ENCODE results near the gene NT5DC3. TPM values are rescaled to one million over a fixed set of nuclear protein-coding genes. Genes with fewer than 3 reads are reported as not detected.

The NT5DC3 gene
- total RNA-seq, 1 donor from 2014 or later: 4.7 TPM

DNA sequence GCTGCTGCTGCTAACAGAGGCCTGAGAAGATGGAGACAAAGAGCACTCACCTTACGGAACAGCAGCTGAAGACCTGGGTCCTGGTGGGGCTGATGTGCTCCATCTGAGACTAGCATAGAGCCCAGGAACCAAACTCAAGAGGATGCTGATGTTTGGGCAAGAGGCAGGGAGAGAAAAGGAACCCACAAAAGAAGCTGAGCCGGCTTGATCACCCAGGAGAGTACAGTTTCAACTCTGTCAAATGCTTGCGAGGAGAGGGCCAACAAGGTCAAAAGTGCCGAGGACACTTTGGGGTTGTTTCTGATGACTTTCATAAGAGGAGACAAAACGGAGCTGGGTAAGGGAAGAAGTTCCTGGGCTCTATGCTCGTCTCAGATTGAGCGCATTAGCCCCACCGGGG, 17.3 kb upstream of the NT5DC3 start:
- intact Hi-C loops (cut with DNase I): no loop called here

DNA sequence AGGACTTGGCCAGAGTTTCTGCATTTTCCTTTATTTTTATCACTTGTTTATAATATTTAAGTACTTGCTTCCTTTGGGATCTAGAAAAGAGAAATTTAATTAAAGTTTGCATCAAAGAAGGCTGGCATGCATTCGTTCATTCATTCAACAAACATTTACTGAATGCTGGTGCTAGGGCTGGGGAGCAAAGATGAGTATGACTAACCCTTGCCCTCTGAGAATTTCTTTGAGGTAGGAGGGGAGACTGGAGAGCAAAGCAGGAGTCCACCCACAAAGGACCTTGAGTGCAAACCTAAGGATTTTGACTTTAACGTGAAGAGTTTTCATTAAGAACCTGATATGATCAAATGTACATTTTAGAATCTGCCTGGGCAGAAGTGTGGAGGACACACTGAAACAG, 16.1 kb upstream of the NT5DC3 start:
- no peak for DNase-seq (ENCODE audit: low spot score)
- intact Hi-C loops (cut with DNase I): no loop called here

More for the DNA sequence above, 17.3 kb upstream of the NT5DC3 start:
- no peak for DNase-seq (ENCODE audit: low spot score)

DNA sequence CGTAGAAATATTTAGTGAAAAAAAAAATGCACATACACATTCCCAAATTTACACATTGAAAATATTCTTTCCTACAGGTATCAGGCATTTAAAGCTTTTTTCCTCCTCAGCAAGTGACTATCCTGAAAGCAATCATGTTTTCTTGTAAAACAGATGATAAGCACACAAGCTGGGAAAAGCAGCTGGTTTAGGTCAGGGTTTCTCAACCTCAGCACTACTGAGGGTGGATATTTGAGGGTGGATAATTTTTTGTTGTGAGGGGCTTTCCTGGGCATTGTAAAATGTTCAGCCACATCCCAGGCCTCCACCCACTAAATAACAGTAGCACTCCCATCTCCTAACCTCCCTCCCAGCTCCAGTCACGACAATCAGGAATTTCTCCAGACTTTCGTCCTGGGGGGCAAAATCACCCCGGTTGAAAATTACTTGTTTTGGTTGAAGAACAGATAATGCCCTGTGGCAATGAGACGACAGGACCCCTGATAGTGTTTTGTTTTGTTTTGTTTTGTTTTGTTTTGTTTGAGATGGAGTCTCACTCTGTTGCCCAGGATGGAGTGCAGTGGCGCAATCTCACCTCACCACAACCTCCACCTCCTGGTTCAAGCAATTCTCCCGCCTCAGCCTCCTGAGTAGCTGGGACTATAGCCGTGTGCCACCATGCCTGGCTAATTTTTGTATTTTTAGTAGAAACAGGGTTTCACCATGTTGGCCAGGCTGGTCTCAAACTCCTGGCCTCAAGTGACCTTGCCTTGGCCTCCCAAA, 15.0 kb upstream of the NT5DC3 start:
- no peak for DNase-seq (ENCODE audit: low spot score)
- intact Hi-C loops (cut with DNase I): no loop called here

DNA sequence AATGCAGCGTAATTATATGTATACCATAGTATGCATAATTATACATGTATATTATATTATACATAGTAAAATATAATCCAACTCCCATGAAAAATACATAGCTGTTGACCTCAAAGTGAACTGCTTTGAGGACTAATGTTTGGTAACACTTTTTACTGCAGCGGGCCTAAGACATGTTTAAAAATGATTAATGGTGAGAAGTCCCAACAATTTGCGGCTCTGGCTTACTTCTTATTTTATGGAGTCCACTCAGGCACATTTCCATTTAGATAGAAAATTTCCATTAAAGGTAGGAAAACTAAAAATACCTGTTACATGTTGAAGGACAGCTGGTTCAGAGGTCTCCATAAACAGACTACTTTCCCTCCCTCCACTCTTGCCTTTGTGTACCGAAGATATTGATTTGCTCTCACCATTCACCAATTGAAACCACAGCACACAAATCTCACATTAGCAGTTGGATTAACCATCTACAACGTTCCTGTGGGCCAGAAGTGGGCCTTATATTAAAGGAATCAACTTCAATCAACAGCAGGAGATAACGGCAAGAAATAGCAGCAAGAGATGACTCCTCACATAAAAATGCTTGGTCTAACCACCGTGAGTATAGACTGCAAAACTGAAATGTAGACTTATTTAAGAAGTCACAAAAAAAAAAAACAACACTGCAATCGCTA, 14.1 kb upstream of the NT5DC3 start:
- no peak for DNase-seq (ENCODE audit: low spot score)
- intact Hi-C loops (cut with DNase I): no loop called here

DNA sequence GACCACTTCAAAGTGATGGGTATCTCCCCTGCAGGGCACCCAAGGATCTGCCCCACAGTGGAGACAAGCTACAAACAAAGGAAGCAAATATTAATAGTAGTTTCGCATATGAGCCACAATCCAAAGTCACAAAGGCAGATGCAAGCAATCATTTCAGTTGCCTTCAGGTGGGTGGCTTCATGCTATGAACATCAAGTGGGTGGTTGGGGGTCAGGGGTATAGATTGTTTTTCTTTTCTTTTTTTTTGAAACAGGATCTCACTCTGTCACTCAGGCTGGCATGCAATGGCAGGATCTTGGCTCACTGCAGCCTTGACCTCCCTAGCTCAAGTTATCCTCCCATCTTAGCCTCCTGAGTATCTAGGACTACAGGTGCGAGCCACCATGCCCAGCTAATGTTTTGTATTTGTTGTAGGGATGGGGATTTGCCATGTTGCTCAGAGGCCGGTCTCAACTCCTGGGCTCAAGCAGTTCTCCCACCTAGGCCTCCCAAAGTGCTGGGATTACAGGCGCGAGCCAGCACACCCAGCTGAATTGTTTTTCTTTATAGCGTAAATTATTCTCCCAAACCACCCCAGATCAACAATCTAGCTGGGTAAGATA, 13.4 kb upstream of the NT5DC3 start:
- no peak for DNase-seq (ENCODE audit: low spot score)
- intact Hi-C loops (cut with DNase I): no loop called here

DNA sequence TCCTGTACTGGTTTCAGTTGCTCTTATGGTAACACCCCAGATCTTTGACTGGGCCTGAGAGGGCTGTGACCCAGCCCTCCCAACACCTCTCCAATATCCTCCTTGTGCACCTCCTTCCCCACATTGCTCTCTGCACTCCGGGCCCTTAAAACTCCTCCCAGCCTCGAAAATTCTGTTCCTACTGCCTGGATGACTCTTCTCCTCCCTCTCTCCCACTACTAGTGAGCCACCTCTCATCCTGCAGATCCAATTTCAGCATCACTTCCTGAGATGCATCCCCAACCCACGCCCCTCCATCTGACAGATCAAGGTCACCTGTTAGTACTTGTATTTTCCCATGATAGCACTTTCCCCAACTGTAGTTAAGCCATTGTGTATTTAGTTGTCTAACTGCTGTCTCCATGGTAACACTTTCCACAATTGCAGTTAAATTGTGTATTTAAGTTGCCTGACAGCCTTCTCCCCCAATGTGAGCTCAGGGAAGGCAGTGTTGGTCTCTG, 11.5 kb upstream of the NT5DC3 start:
- no peak for DNase-seq (ENCODE audit: low spot score)
- intact Hi-C loops (cut with DNase I): no loop called here

DNA sequence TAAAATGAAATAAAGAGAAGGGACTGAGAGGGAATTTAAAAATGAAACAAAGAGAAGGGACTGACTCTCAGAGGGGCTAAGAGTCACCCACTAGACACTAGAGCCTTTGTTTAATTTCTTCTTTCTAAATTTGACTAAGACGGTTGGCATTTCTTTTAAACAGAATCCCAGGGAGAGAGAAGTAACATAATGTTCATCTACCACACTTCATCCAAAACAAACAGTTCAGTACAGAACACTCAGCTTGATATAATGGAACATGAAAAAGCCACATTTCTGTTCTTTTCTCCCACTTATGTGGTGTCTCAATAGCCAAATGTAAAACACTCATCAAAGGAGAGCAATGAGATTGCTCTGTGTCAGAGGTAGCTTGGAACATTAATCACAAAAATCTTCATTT, 10.1 kb upstream of the NT5DC3 start:
- DNase-seq (ENCODE audit: low spot score): no peak
- intact Hi-C loops (cut with DNase I): no loop called here

DNA sequence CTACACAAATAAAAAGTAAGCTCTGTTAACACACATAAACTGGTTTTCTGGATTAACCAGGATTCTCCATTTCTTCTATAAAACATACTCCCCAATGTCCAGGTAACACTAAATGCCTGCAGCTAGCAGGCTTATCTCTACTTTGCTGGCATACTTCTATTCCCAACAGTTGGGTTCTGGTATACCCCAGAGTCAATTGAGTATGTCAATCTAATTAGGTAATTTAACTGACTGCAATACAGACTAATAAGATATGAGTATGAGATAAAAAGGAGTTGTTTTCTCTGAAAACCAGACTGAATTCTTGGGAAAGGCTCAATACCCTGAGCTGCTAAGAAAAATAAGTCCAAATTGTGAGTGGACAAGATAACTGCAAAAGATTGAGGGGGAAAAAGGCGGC, 9.4 kb upstream of the NT5DC3 start:
- intact Hi-C loops (cut with DNase I): no loop called here
- no peak for DNase-seq (ENCODE audit: low spot score)

DNA sequence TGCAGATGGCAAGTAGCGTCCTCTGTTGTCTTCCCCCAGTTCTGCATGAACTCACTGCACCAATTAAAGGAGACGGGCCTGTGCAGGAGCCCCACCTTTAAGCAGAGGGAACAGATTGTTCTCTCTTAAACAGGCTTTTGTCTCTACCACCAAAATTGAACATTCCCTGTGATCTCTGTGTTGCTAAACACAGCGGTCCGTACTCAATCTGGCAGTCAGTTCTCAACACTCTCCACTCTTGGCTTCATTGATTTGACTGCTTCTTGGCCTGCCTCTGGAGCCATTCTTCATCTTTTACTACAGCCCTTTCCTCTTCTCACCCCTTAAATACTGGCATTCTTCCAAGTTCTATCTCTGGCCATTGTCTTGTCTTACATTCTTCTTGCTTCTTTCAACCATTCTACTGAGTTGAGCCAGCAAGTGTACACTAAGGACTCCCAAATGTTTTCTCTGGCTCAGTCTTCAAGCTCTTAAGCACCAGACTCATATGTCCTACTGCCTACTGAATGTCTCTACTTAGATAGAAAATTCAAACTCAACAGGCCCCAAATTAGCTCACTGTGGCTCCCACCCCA, 8.0 kb upstream of the NT5DC3 start:
- no peak for DNase-seq (ENCODE audit: low spot score)
- intact Hi-C loops (cut with DNase I): no loop called here

DNA sequence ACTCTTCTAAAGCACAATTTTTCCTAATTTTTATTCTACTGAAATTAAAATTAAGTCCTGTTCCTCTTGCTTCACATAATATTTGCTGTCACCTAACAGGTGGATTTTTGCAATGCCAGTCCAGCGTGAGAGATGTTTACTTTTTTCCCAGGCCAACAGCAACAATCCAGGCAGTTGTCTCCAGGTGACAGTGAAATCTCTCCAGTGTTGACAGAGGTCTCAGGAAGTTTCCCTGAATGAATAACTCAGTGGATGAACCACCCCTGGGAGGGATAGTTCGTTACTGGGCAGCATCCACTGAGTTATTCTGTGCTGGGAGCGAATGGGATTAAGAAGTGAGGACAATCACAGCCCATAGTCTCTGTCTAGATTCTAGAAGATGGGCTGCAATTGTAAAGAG, 7.1 kb upstream of the NT5DC3 start:
- intact Hi-C loops (cut with DNase I): no loop called here
- DNase-seq (ENCODE audit: low spot score): no peak

DNA sequence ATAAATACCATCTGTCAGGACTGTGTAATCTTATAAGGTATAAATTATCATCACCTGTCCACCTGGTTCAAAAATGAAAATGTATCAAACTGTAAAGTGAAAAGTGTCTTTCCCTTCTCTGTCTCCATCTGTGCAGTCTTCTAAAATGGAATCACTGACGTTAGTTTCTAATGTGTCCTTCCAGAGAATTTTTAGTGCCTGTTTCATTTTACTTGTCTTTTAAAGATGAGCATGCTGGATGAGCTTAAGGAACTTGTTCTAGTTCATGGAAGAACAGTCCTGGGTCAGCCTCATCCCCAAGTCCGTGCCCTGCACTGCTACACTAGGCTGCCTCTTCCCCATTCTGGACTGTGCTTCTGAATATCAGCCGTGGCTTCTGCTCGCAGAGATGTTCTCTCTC, 5.4 kb upstream of the NT5DC3 start:
- intact Hi-C loops (cut with DNase I): no loop called here

DNA sequence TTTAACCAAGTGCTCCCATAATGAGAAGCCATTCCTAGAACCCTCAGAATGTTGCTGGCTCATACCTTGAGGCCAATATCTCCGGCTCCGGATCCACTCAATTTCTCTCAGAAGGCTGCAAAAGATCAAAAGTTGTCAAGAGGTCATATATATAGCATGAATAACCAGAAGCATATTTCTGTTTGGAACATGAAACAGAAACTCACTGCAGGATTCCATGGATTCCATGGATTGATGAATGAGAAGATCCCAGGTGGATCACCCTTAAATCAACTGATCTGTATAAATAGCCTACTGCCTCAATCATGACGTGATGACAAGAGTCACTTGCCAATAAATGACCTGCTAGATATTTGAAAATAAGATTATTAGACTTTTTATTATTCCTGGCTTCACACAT, 3.3 kb upstream of the NT5DC3 start:
- intact Hi-C loops (cut with DNase I): no loop called here
- no peak for DNase-seq (ENCODE audit: low spot score)

More for the DNA sequence above, 5.4 kb upstream of the NT5DC3 start:
- DNase-seq (ENCODE audit: low spot score): no peak

DNA sequence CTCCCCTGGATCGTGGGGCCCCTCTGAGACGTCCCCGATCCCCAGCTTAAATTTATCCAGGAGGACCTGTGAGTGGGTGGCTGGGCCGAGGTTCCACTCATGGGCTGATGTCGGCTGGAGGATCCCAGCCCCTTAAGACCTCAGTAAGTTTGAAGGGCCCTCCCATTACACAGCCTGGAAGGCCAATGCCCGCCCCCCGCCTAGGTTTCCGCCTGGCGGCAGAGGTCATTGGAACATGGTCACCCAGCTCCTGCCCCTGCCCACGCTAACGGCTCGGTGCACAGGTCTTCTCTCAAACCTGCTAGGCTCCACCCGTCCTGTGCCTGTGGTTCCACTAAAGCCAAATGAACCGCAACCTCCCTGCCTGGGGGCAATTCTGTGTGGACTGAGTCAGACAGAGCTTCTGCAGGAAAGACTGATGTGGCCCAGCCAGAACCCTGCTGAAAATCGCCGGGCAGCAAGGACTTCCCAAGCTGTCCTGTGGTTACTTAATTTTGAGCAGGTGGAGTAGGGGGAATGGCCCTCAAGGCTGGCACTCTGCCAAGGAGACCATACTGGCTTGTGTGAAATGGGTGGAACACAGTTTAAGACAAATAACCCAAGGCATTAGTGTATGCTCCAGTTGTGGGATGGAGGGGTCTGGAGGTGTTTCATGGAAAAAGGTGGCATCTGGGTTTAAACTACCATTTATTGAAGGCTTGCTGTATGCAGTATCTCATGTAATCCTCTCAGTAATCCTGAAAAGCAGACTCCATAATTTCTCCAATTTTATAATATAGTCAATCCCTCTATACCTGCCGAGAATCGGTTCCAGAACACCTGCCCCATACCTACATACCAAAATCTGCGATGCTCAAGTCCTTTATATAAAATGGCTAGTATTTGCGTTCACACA, 903 bp upstream of the NT5DC3 start:
- intact Hi-C loops (cut with DNase I): no loop called here
- no peak for DNase-seq (ENCODE audit: low spot score)

DNA sequence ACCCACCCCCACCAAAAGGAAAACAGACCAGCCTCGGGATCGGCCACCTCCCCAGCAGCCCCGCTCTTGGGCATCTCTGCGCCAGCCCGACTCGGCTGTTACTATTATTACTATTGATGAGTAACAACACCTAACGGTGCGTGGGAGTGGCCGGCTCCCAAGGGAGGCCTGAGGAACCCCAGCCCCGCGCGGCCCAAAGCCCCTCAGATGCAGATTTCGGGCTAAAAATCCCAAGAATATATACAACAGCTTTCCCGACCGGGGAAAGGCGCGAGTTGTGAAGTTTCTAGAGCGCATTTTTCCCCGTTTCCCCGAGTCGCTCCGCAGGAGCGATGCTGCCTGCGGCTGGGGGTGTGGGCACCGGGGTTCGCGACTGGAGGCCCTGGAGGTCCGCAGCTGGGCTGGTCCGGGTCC, 565 bp downstream of the NT5DC3 start:
- DNase-seq (ENCODE audit: low spot score): no peak
- intact Hi-C loops (cut with DNase I): no loop called here

DNA sequence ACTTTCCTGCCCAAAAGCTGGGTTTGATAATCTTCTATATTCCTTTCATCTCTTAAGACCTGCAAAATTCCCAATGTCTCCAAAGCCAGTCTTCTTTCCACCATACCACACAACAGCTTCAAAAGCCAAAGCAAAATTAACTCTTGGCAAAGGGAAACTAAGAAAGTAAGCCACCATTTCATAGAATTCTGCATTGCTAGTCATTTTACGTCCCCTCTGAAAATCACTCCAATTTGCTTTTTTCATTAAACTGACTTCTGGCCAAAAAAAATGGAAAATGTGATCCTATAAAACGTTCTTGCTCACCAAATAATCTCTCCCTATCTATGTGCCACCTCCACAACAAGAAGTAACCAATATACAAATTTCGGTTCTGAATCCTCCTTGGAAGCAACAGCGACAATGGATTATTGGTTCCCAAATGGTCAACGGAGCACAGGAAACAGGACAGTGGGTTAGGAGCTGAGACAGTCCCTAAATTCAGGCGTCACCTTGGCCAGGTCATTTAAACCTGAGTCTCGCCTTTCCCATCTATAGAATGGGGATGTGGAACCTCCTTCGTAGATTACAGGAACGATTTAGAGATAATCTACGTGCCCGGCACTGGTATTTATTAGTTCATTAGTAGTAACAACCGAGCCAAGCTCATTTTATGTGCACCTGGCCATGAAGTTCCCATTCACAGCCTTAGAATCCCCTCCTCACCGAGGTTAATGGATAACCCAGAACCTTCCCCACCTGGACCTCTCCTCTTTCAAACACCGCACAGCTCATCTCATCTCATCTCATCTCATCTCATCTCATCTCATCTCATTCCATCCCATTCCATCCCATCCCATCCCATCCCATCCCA, 1.2 kb downstream of the NT5DC3 start:
- intact Hi-C loops (cut with DNase I): no loop called here
- DNase-seq (ENCODE audit: low spot score): no peak

DNA sequence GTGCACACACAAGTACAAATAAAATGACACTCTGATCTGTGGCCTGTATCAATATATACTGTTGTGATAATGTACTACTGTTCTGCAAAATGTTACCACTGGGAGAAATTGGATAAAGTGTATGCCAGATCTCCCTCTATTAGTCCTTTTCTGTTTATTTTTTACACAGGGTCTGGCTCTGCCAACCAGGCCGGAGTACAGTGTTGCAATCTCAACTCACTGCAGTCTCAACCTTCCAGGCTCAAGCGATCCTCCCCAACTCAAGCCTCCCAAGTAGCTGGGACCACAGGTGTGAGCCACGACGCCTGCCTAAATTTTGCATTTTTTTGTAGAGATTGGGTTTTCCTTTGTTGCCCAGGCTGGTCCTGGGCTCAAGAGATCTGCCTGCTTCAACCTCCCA, 1.9 kb downstream of the NT5DC3 start:
- intact Hi-C loops (cut with DNase I): no loop called here

DNA sequence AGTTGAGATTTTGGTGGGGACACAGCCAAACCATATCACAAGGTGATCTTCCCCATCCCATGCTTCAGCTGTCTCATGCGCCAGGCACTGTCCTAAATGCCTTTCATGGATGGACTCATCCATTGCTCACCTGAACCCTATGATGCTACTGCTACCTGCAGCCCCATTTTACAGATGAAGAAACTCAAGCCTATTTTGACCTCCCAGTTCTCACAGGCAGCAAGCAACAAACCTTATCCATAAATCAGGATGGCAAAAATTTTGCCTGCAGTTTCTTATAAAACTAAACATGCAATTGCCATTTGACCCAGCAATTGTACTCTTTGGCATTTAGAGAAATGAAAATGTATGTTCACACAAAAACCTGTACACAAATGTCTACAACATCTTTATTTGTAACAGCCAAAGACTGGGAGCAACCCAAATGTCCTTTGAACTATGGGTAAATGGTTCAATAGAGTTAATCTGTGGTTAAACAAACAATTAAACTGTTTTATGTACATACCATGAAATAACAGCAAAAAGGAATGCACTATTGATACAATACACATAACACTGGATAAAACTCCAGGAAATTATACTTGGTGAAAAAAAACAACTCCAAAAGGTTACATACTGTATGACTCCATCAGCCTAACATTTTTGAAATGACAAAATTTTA, 2.6 kb downstream of the NT5DC3 start:
- intact Hi-C loops (cut with DNase I): no loop called here
- DNase-seq (ENCODE audit: low spot score): no peak

More for the DNA sequence above, 1.9 kb downstream of the NT5DC3 start:
- no peak for DNase-seq (ENCODE audit: low spot score)

DNA sequence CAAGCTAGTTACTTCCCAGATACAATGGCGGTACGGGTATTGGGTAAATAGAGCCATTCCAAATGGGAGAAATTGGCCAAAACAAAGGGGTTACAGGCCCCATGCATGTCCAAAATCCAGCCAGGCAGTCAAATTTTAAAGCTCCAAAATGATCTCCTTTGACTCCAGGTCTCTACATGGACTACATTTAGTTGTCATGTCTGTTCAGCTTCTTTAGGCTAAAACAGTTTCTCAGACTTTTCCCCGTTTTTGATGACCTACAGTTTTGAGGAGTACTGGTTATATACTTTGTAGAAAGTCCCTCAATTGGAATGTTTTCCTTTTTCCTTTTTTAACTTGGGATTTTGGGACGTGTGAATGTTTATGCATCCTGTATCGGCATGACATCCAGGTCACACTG, 4.7 kb downstream of the NT5DC3 start:
- intact Hi-C loops (cut with DNase I): no loop called here
- no peak for DNase-seq (ENCODE audit: low spot score)
